Fibroblast of skin of left biceps (primary cell): Measurements from ENCODE around the gene ARHGAP42.
"Not testable (repeated sequence)": the region's sequence is repeated elsewhere in the genome, so short reads cannot be mapped to it uniquely, and the experiment has no call there.

Source experiments
- DNase-seq, 2 experiments: peaks; one replicate each; pipeline ENCODE4 v3.0.0-alpha.2; 2013; ENCODE audit warnings: low read depth in 2 of 2

The ARHGAP42 gene

DNA sequence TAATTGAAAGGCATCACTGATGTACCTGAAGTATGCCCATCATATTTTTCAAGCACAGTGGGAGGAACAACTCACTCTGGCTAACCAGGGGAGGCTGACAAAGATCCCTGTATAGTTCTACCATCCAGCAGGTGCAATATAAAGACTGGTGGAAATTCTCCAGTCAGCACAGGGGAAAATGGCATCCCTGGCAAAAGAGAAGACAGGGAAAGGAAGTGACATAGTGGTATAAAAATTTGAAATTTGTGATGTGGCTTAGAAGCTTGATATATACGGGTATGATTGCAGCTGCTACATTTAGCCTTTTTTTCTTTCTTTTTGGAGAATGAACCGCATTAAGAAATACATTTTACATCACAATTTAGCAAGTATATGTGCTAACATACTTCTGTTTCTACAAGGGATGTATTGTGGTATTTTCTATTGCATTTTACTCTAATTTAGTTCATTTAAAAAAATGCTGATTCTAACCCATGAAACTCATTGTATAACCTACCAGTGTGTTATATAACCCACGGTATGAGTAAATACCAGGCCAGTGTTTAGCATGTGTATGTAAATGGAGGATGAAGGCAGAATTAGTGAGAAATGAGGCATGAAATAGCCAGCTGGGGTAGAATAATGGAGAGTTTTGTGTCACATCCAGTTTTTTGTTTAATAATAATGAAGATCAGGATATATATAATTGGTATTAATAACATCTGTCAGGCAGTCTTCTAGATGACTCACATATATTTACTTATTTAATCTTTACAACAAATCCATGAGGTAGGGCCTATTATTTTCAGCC is 186.1 kb downstream of the ARHGAP42 start:
- no peak for DNase-seq

- DNase-seq = no peak
Measured at GRCh38 chr11:100874203-100874602, 187.1 kb downstream of the ARHGAP42 start.

DNA sequence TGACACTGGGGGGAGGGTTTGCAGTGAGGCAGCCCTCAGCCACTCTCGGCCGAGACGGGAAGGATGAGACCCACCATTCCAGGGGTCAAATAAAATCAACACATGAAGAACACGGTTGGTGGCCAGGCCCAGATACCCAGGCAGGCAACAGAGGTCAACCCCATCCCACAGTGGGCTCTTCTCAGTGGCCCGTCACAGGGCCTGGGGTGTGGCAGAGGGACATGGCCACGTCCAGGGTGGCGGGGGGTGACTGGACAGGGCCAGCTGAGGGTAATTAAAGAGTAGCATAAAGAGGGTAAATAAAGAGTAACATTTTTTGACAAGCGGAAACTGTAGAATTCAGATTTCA is 188.4 kb downstream of the ARHGAP42 start:
- DNase-seq = no peak

DNA sequence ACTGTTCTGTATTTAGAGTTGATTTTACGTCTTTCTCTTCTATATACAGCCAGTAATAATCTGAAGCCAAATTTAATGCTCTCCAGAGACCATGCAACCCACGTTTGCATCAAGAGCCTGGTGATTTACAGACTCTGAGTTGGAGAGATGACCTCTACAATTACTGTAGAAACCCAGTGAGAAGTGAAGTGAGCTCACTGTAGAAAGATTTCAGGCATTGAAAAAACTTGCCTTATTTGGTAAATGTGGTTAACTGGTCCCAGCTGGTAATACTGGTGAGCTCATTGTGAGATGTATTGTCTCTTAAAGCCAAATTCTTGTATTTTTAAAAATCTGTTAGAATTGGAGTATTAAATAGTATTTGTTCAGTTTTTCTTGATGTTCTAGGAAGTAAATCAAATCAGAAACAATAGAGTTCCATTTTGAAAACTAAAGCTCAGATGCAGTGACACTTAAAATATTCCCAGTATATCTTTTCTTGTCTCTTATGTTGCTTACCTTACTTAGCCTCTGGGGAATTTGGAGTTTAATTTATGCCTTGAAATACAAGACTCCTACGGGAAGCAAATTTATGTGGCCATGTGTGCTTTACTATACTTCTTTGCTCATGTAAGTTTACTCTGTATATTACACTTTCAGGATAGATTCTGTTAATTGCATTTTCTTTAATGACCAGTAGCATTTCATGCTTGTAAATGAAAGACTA is 189.9 kb downstream of the ARHGAP42 start:
- peak; percentile 98 to 99 for DNase-seq

DNA sequence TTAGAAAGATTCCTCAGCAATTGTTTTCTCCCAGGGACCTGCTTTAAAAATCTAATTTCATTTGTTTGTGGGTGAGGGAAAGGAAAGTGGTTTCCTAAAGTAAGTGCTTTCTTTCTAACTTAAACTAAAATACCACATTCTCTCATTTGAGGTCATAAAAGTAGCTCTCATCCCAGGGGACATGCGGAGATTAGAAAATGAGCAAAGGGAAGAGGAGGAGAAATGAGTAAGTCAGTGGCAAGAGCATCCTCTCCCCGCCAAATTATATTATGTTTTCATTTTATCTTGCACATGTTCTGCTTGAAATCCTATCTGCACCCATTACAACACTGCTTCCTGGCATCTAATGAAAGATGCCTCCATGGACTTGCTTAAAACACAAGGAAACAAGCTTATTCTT is 191.4 kb downstream of the ARHGAP42 start:
- DNase-seq = peak; percentile 81 to 86

DNA sequence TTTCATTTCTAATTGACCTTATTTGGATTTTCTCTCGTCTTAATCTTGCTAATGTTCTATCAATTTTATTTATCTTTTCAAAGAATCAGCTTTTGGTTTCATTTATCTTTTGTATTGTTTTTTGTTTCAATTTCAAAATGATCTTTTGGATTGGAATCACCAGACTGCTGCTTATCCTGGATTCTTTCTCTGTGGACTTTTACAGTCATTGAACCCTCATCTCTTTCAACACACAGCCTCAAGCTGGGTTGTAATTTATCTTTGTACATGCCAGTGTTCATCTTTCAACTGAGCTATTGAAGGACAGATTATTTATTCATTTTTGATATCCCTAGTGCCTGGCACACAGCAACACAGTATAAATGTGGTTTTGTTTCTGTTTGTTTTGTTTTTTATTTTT is 195.9 kb downstream of the ARHGAP42 start:
- no peak for DNase-seq

DNA sequence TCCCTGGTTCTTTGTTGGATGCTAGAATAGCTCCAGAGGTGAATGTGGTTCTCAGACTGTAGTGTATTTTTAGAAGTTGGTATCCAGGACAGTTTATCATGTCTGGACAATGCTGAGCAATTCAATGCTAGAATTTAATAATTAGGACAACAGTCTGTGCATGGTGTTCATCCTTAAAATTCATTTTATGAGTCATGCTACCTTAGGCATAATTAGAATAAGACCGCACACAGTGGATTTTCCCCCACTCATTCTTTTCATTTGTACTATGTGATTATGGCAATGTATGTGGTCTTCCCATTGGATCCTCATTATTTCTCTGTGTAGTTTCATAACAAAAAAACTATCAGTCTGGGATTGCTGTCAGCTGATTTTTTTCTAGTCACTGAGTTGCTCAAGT is 196.7 kb downstream of the ARHGAP42 start:
- DNase-seq = no peak

GRCh38 chr11:100887659-100888058 is 200.6 kb downstream of the ARHGAP42 start:
- no peak for DNase-seq

DNA sequence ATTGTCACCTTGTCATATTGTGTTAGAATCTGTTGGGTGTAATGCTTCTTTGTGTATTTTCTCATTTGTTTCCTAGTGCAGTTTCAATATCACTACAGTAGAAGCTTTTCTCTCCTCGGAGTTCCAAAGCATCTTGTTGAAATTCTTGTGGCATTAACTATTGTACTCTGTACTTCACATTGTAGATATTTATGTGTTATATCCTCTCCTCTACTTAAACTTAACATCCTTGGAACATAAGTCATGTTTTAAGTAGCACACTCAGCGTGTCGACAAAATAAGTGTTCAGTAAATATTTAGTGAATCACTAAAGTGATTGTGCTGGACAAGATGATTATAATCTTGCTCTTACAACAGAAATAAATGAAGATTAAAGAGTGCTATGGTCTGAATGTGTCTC is 201.7 kb downstream of the ARHGAP42 start:
- DNase-seq = no peak

- no peak for DNase-seq
Measured at GRCh38 chr11:100889758-100890157, 202.7 kb downstream of the ARHGAP42 start.

DNA sequence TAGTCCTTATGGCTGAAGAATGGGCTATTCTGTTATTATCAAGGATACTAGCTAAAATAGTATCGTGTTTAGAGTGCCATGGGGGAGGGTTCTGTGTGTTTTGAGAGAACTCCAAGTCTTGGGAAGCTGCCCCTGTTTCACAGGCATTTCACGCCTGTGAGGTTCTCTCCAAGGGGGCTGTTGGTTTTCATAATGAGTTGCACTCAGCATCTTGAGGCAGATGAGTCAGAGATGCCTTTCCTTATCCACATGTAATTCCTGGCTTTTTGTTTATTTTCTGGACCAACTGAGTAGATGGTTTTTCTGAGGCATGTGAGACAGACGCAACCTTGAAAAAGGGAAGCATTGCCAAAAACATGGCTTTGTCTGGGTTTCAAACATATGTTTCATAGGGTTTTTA is 203.7 kb downstream of the ARHGAP42 start:
- peak; percentile 97 to 98 for DNase-seq

DNA sequence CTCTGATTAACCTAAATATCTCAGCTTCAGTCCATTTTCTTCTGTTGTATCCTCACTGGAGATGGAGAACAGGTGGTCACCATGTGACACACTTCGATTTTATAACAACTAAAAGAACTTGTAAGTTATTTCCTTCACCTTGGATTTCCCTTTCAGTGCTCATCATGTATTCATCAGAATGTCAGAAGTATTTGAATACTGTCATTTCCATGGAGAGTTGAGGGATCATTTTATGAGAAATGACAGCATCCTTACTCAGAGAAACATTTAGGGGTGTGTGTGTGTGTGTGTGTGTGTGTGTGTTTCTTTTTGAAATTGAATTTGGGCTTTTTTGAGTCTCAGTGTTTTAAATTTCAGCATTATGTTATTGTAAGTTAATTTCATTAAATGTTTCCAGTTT is 205.8 kb downstream of the ARHGAP42 start:
- DNase-seq = no peak

DNA sequence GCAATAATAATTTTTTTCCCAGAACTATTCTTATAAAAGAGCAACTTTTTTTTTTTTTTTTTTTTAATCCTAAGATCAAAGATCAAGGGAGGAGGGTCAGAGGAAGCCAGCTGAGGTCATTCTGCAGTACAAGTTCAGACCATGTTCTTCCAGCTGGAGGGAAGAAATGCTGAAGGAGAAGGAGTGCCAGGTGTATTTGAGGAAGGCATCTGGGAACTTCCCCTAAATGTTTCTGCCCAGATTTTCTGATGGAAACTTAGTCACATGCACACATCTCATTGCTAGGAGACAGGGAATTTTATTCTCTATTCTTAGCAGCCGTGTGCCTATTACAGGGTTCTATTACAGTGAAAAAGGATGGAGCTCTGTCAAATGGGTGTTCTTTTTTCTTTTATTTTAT is 208.4 kb downstream of the ARHGAP42 start:
- no peak for DNase-seq

DNA sequence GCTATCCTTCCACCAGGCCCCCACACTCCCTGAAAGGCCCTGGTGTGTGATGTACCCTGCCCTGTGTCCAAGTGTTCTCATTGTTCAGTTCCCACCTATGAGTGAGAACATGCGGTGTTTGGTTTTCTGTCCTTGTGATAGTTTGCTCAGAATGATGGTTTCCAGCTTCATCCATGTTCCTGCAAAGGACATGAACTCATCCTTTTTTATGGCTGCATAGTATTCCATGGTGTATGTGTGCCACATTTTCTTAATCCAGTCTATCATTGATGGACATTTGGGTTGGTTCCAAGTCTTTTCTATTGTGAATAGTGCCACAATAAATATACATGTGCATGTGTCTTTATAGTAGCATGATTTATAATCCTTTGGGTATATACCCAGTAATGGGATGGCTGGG is 208.9 kb downstream of the ARHGAP42 start:
- not testable (repeated sequence) for DNase-seq

- DNase-seq = not testable (repeated sequence)
Measured at GRCh38 chr11:100901471-100901870, 214.4 kb downstream of the ARHGAP42 start.

GRCh38 chr11:100902454-100903141 is 215.5 kb downstream of the ARHGAP42 start:
- DNase-seq = no peak

DNA sequence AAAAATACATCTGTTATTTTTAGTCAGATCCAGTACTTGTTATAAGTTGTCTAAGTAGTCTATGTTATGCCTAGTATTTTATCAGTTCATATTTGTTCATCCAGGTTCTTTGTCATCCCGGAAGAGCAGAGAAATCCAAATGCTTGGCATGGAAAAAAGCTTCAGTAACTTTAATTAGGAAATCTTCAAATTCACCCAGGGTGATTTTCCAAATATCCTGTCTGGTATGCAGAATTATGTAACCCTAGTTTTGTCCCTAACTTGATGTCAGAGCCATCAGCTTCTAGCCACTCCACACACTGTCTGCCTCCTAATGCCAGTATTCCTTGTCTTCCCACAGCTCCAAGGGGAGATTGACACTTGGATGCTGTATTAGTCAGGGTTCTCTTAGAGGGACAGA is 216.2 kb downstream of the ARHGAP42 start:
- no peak for DNase-seq

DNA sequence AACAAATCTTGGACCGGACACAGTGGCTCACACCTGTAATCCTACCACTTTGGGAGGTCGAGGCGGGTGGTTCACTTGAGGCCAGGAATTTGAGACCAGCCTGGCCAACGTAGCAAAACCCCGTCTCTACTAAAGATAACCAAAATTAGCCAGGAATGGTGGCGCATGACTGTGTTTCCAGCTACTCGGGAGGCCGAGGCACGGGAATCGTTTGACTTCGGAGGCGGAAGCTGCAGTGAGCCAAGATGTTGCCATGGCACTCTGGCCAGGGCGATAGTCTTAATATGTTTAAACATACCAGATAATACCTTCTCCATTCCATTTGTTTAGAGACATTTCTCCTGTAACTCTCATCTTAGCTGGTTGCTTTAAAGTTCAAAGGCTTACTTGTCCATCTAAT is 218.6 kb downstream of the ARHGAP42 start:
- DNase-seq = no peak

DNA sequence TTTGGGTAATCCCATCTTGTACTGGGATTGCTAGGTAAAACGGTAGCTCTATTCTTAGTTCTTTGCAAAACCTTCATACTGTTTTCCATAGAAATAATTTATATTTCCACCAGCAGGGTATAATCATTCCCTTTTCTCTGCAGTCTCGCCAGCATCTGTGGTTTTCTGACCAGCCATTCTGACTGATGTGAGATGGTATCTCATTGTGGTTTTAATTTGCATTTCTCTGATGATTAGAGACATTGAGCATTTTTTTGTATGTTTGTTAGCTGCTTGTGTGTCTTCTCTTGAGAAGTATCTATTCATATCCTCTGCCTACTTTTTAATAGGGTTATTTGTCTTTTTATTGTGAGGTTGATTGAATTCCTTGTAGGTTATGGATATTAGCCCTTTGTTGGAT is 221.7 kb downstream of the ARHGAP42 start:
- peak in 1 of 2 experiments; percentile 49 for DNase-seq

- no peak for DNase-seq
Measured at GRCh38 chr11:100910808-100911207, 223.7 kb downstream of the ARHGAP42 start.

DNA sequence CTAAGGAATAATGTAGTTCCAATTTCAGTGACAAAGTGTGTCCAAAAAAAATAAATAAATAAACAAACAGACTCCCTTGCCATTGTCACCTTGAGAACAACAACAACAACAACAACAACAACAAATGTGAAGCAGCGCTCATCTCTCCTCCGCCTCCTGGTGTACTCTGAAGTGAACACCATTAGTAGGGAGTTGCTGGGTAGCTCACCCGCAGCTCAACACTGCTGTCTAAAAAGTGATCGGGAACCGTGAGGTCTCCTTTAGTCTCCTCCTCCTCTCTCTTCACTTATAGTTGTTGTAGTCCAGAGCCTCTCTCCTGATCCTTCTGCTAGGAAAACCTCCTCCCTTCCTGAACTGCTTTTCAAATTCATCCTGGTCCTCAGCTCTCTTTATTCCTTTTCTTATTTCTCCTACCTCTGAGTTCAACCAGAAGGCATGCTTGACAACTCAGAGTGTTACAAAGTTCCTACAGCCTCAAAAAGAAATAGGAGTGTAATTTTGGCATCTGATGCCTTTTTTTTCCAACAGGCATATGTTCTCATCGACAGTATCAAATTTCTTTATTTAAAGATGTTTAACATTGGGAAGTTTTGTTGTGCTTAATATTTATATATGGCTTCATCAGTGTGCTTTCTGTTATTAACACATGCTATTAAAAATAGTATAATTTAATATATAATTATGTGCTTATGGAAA is 227.5 kb downstream of the ARHGAP42 start:
- DNase-seq = no peak
